Left hindlimb (tissue), 1 donor: ENCODE measurements around the gene PLEKHG4B.
"Not testable (repeated sequence)": the region's sequence is repeated elsewhere in the genome, so short reads cannot be mapped to it uniquely, and the experiment has no call there.

ENCODE experiments used
- DNase-seq: peaks from one replicate; pipeline ENCODE4 v3.0.0-alpha.2; 2018

Gene PLEKHG4B

DNA sequence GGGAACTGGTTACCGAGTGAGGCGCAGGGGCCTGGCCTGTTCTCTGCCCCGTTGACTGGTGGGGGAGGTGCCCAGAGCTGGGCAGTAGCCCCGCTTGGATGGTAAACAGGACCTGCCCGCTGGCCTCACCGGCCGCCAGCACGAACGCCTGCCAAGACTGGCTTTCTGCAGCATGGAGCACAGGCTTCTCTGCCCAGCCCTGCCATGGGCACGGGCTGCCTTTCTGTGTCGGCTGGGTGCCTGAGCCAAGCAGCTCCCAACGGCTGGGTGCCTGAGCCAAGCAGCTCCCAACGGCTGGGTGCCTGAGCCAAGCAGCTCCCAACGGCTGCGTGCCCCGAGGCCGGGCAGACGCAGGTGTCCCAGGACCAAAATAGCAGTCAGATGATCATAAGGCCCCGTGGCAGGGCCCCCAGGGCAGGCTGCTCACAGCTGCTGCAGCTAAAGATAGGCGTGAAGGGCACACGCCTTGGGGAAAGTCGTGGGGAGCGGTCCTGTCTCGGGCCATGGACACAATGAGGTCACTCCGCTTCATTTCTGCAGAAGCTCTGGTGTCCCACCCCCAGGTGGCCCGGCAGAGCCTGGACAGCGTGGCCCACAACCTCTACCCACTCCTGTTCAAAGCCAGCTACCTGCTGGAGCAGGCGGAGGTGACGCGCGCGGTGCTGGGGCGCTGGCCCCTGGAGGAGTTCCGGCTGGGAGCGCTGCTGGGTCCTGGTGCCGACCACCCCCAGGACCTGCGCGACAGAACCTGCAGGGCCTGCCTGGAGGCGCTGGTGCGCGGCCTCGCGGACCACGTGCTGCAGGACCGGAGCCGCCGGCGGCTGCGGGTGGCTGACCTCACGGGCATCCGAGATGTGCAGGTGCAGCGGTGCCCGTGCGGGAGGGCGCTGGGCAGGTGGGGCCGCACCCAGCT lies 99.3 kb downstream of the PLEKHG4B start, which contains the start of gene LRRC14B:
Gene LRRC14B (plus strand): TSS at position 460 of the 913 bp plus-strand sequence. CDS start 44 bp downstream, at position 504.
- DNase-seq, result peak; percentile 50

DNA sequence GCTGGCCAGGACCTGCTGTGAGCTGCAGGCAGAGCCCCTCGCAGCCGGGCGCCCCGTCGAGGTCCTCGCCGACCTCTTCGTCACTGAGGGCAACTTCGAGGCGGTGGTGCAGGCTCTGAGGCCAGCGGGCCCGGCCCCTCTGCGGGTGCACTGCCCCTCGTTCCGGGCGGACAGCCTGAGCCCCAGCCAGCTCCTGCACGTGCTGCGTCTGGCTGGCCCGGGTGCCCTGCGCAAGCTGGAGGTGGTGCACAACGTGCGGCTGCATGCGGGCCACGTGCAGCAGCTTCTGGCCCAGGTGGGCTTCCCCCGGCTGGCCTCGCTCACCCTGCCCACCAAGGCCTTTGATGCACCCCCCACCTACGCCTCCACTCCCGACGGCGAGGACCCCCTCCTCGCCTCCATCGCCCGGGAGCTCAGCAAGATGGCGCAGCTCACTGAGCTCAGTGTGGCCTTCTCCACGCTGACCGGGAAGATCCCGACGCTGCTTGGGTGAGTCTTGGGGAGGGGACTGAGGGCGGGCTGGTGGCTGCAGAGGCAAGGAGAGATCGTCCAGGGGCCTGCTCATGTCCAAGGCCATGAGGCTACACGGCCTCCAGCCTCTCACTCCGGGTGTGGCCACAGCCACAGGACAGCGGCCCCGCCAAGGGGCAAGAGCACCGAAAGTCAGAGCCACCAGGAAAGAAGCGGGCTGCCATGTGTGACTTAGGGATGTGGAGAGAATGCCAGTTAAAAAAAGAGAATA lies 100.2 kb downstream of the PLEKHG4B start:
- DNase-seq, result no peak

DNA sequence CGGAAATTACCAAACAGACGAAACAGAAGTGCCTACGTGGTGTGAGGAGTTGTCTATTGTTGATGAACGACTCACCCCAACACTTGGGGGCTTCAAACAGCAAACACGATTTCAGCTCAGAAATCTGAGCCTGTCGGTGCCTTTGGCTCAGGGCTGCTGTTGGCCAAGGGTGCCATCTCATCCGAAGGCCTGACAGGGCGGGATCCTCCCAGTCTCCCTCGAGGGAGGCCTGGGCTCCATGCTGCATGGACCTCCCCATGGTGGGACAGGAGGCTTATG lies 100.7 kb downstream of the PLEKHG4B start:
- DNase-seq, result no peak

DNA sequence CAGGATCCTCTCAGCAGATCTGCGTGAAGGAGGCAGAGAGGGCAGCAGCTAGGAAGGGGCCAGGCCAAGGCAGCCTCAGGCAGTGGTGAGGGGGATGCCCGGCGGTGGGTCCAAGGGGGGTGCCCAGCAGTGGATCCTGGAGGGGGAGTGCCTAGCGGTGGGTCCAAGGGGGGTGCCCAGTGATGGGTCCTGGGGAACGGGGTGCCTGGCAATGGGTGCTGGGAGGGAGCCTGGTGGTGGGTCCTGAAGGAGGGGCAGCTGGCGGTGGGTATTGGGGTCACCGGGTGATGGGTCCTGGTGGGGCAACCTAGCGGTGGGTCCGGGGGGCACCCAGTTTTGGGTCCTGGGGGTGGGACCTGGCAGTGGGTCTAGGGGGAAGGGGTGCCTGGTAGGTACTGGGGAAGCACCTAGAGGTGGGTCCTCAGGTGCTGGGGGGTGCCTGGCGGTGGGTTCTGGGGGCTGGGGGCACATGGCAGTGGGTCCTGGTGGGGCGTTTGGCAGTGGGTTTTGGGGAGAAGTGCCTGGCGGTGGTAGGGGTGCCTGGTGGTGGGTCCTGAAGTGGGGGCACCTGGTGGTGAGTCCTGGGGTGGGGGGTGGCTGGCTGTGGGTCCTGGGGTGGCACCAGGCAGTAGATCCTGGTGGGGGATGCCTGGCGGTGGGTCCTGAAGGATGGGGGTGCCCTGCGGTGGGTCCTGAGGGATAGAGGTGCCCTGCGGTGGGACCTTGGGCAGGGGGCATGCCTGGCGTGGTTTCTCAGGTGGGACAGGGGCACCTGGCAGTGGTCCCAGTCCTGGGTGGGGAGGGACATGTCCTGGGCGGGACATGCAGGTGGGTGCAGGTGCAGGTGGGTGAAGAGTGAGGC lies 101.2 kb downstream of the PLEKHG4B start:
- no peak for DNase-seq

DNA sequence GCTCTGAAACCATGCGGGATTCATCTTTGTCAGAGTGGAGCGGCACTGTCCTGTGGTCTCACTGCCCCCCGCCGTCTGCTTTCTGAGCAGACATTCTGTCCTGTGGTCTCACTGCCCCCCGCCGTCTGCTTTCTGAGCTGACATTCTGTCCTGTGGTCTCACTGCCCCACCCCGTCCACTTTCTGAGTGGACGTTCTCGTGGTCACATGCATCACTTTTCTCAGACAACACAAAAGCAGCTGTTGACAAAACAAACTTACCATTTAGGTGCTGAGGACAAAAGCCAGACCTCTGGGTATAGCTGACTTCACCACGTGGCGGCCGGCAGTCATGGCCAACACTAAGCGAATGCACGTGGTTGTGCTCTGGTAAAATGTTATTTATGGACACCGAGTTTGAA lies 102.1 kb downstream of the PLEKHG4B start:
- DNase-seq, result no peak

DNA sequence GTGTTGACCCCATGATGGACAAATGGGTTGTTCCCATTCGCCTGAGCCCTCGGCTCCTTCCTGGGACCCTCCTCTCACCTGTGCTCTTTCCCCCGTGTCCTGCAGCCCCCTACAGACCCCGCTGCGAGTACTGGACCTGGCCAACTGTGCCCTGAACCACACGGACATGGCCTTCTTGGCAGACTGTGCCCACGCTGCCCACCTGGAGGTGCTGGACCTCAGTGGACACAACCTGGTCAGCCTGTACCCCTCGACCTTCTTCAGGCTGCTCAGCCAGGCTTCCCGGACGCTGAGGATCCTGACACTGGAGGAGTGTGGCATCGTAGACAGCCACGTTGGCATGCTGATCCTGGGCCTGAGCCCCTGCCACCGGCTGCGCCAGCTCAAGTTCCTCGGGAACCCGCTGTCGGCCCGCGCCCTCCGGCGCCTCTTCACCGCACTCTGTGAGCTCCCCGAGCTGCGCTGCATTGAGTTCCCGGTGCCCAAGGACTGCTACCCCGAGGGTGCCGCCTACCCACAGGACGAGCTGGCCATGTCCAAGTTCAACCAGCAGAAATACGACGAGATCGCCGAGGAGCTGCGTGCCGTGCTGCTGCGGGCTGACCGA lies 102.7 kb downstream of the PLEKHG4B start:
- no peak for DNase-seq

DNA sequence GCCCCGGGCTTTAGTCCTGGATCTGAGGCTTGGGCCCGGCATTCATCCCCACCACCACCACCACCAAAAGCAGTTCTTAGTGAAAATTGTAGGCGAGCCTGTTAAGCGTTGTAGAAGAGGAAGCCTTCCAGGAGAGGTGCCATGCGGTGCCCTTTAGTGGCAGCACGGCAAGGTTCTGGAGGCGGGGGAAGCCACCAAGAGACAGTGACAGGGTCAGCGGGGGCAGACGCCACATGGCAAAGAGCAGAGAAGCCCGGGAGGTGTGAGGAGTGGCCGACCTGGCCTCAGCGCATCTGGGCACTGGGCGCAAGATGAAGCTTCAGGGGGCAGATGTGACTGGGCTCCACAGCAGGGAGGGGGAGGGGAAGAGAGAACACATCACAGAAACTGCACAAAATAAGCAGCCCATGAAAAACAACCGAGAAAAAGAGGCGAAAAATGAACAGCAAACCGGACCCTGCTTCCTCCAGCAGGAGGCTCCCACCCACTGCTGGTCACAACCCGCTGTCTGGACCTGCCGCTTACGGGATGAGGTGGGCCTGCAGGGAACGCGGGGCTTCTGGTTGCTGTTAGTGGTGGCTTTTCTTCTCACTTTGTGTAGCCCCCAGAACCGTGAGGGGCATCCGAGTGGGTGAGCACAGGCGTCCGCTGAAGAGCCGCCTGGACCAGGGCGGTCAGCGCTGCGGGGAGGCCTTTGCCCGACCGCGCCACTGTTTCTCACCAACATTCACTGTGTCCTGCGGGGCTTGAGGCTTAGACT lies 103.6 kb downstream of the PLEKHG4B start:
- no peak for DNase-seq

DNA sequence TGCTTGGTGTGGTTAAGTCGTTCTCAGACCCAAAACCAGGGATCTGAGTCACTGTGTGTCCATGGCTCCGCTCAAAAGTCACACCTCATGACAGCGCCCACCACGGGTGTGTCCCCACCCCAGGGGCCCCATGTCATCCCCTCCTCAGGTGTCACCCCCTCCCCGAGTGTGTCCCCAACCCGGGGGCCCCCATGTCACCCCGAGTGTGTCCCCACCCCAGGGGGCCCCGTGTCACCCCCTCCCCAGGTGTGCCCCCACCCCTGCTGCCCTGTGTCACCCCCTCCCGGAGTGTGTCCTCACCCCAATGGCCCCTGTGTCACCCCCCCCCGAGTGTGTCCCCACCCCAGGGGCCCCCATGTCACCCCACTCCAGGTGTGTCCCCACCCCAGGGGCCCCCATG lies 104.4 kb downstream of the PLEKHG4B start:
- DNase-seq, result no peak

DNA sequence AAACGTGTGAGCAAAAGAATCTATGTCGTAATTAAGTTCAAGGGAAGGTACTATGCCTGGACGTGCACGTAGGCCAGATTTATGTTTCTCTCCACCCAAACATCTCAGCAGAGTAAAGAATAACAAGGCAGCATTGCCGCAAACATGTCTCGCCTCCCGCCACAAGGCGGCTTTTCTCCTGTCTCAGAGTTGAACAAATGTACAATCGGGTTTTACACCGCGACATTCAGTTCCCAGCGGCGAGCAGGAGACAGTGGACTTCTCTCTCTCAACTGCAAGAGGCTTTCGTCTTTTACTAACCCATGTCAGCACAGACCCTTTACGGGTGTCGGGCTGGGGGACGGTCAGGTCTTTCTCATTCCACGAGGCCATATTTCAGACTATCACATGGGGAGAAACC lies 105.1 kb downstream of the PLEKHG4B start:
- DNase-seq, result not testable (repeated sequence)

DNA sequence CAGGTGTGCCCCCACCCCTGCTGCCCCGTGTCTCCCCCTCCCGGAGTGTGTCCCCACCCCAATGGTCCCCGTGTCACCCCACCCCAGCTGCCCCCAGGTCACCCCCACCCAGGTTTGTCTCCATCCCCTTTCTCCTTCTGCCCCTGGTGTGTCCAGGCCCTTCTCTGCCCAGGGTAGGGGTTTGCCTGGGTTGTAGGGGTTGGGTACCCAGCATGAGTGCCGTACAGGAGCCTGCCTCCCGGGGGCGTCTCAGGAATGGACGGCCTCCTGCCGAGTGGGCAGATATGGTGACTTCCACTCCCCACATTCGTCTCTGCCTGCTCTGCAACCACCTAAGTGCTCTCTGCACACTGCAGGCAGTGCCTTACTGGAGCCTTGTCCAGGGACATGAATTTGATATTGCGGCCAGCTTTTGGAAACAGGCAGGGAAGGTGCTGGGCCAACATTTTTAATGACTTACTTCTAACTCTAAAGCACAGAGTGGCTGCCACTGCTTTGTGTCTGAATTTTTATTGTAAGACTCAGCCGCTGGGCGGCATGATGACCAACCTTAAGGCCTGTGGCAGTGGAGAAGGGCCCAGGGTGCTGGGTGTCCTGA lies 106.0 kb downstream of the PLEKHG4B start:
- DNase-seq, result no peak

DNA sequence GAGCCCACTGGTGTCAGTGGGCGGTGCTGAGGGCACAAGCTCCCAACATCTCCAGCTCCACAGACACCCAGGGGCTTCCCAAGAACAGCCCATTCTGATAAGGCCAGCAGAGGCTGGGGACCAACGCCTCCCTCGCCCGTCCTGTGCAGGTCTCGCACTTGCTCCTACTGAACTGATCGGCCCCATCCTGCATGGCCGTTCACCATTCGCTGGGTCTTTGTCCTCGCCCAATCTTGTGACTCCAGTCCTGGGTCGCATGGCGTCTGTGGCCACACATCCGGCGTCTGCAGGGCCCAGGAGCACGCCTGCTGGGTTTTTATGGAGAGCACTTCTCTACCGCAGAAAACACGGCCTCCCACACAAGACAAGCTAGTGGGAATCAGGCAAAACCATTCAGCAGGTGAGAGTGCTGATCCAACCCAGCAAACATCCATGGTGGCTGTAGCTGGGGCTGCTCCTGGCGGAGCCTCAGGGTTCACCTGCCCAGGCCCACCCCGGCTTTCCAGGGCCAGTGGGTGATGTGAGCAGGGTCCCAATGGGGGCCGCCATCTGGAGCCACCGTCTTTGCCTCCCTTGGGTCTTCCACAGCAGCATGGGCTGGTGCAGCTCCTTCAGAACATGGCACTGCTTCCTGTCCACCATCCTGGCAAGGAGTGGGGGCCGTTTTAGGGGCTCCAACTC lies 106.7 kb downstream of the PLEKHG4B start:
- DNase-seq, result no peak

DNA sequence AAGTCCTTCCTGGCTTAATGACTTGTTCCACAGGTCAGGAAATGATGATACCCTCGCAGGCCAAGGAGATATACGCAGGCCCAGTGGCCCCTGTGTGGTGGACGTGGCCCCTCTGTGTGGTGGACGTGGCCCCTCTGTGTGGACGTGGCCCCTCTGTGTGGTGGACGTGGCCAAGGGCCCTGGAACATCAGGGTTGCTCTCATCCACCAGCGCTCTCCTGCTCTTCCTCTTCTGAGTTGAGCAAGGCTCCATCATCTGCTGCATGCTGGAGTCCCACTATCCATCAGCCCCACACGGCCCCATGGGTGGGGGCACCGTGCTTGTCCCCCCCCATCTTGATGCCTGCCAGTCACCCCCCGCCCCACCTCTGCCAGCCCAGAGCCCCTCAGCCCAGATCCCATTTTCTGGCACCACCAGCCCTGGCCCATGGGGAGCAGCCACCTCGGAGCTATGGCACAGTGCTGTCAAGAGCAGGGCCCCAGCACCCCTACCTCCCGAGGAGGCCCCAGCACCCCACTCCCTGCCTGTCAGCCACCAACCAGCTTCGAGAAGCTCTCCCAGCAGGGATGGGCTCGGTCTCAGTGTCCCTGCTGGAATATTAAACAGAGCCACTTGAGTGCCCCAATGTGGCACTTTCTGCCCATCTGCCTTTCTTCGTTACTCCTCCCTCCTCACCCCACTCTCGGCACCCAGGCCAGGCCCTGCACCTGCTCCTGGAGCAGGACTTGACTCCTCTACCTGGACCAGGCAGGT lies 107.4 kb downstream of the PLEKHG4B start:
- no peak for DNase-seq

DNA sequence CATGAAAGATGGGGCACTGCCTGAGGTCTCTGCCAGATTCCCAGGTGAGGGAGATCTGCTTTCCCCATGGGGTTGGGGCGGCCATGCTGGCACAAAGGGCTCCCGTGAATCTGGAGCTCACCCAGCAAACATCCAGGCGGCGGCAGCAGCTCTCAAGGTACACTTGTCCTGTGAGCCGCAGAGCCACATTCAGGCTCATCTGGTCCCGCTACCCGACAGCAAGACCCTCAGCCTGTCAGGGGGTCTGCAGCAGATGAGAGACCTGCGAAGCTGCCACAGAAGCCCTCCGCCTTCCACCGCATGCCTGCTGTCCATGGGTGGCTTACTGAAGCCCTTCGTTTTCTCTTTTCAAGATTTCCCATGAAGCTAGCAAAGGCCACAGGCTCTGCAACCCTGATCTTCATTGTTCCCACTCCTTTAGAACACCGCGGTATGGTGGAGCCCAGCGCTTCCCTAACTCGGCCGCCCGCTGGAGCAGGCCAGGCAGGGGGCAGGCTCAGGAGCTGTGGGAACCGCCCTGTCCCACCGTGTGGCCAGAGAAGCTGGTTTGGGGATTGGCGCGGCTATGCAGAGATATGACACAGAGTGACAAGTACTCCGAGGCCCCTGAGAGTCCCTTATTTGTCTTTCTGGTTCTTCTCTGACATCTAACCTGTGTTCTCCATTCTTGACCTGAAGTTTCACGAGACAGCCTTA lies 108.1 kb downstream of the PLEKHG4B start:
- DNase-seq, result no peak

DNA sequence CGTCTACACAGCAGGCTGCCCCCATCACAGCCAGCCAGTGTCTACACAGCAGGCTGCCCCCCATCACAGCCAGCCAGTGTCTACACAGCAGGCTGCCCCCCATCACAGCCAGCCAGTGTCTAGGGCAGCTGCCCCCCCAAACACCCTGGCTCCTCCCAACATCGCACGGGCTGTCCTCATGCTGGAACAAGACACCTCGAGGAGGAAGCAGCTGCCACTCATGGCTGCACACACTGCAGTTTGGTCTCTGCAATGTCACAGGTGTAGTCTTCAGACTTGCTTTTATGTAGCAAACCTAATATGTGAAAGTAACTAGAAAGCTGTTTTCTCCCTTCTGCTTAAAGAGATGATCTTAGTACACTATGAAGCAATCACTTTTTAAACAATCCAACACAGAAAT lies 109.0 kb downstream of the PLEKHG4B start:
- DNase-seq, result no peak

DNA sequence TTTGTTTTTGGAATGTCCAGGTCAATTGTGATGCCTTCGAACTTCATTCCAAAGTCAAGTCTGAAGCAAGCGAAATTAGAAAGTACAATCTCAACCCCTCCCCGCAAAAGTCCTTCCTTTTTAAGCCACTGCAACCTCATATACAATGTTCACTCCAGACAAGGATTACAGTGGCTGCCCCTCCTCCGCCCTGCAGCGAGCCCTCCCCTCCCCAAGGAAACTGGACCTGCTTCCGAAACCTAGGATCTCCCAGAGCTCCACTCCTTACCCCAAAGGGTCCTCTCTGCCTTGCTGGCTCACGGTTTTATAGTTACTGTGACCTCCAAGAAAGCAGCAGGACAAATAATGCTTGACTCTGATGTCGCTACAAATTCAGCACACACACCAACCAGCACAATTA lies 109.7 kb downstream of the PLEKHG4B start:
- no peak for DNase-seq

DNA sequence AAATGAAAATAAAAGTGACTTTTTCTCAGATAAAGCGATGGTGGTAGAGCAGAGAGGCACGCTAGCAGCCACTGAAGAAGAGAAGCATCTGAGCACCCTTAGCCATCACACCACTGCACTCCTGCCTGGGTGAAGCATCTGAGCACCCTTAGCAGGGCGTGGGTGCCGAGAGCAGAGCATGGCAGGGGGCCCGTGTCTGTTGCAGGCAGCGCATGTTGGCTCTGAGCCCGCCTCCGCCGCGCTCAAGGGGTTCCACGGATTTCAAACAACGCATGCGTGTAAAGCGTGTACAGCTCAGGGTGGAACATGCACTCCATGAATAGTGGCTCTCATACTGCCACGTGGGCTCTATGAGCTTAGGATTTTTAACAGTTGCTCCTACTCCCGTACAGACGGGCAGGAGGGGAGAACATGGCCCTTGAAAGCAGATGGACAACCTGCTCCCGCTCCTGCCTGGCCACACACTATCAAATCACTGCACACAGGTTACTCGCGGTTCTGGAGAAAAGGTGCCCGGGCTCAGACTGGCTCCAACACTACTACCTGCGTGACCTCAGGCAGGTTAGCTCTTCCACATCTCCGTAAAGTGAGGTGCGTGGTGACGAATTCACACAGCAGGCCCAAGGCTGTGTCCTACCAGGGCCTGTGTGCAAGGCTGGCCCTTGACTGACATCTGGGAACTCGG lies 111.4 kb downstream of the PLEKHG4B start:
- DNase-seq, result no peak

DNA sequence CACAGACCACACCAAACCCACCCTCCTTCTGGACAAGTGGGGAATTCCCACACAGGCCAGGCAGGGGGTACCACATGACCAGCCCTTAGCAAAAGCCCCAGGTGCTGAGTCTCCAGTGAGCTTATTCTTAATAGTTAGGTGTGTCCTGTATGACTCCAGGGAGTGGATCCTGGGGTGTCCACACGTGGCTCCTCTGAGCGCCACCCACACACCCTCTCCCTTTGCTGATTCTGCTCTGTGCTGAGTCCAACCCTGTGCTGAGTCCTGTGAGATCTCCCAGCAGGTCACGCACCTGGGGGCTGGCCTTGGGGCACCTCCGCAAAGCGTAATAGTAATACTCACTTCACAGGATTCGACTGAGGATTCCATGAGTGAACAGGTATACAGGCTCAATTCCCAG lies 112.0 kb downstream of the PLEKHG4B start:
- no peak for DNase-seq

DNA sequence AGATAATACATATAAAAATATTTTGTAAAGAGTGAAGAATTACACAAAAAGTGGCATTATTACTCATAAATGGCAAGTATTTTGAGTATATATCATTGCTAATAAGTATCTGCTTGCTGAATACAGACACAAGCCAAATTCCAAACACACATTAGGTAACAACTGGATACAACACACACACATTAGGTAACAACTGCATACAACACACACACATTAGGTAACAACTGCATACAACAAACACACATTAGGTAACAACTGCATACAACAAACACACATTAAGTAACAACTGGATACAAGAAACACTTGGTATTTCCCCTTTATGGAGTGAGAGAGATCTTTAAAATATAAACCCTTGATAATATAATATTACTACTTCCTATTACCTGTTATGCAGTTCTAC lies 112.5 kb downstream of the PLEKHG4B start:
- no peak for DNase-seq
